Measurements from ENCODE around the gene HMHB1. TPM values are rescaled to one million over a fixed set of nuclear protein-coding genes. Genes with fewer than 3 reads are reported as not detected.

HMHB1 gene
- total and polyA plus RNA-seq, 9 of the 15 experiments (the other 6 are each of a cell fraction or from before 2014, with no cell fraction given), result not detected

- H3K9ac ChIP-seq (ENCODE audit: insufficient read depth in 1 of 2, low read depth in 2 of 2, low read length in 2 of 2), result no peak overlapping the region
- intact Hi-C loops (cut with micrococcal nuclease), result no loop called here
Measured at GRCh38 chr5:143805861-143806260, 6.1 kb upstream of the HMHB1 start.

More at GRCh38 chr5:143805861-143806260, 6.1 kb upstream of the HMHB1 start:
- no peaks in the 10 kb centered on the region for H3K9me1 ChIP-seq (ENCODE audit: control insufficient read depth, insufficient read depth, low read length)
- POLR2A ChIA-PET, result no interaction called here
- FAIRE-seq, result no peak
- no peak overlapping the region for H3K4me2 ChIP-seq (ENCODE audit: insufficient read depth, low read length)
- WGBS (ENCODE audit: insufficient coverage, low coverage, missing lambda C conversion rate), result 0% methylated on average over 1 of the region's 2 CpGs
- BruUV-seq (replicated peaks), result no TSS peak
- CTCF ChIA-PET (ENCODE audit: low intra/inter-chr PET ratio), result no interaction called here
- no peaks in the 10 kb centered on the region for H3K4me1 ChIP-seq (replicated peaks in 1 of 2; ENCODE audit: control insufficient read depth in 2 of 2, insufficient read depth in 2 of 2, low read length in 2 of 2)
- DNase-seq (ENCODE audit: extremely low read depth in 1 of 4, low spot score in 3 of 4), result no peak
- no peaks in the 10 kb centered on the region for H3K79me2 ChIP-seq (ENCODE audit: control insufficient read depth, insufficient read depth, low read length)
- no peaks in the 10 kb centered on the region for H3K36me3 ChIP-seq (ENCODE audit: control insufficient read depth, insufficient read depth, low read length)
- in situ Hi-C loops (cut with MboI), result no loop called here
- TF ChIP-seq MAX (CRISPR knock-in tag; IDR thresholded peaks at IDR 0.05), result no peak
- TF ChIP-seq ZNF584 (CRISPR knock-in tag; IDR thresholded peaks at IDR 0.05; ENCODE audit: low read depth), result no peak
- TF ChIP-seq CHD4 (IDR thresholded peaks at IDR 0.05; ENCODE audit: insufficient read depth, insufficient replicate concordance, low read depth, low read length, poor library complexity, severe bottlenecking), result no peak
- TF ChIP-seq RBM25 (IDR thresholded peaks at IDR 0.05; ENCODE audit: low read depth, low read length, severe bottlenecking), result no peak
- TF ChIP-seq ATF3 (IDR thresholded peaks at IDR 0.05), result no peak
- no peak for TF ChIP-seq ATF3 (CRISPR knock-in tag; conservative IDR thresholded peaks at IDR 0.05)
- no peak for TF ChIP-seq ARID3B (CRISPR knock-in tag; IDR thresholded peaks at IDR 0.05; ENCODE audit: borderline replicate concordance)
- no peak for TF ChIP-seq TAF1 (IDR thresholded peaks at IDR 0.05; ENCODE audit: control insufficient read depth, extremely low read depth, insufficient read depth, low read length, severe bottlenecking)
- TF ChIP-seq SUPT5H (IDR thresholded peaks at IDR 0.05), result no peak
- no peak for TF ChIP-seq ARID1B (IDR thresholded peaks at IDR 0.05)
- TF ChIP-seq TEAD1 (CRISPR knock-in tag; IDR thresholded peaks at IDR 0.05), result no peak
- no peak for TF ChIP-seq MCM7 (IDR thresholded peaks at IDR 0.05)
- no peak for TF ChIP-seq USF2 (CRISPR knock-in tag; IDR thresholded peaks at IDR 0.05)
- H2AFZ ChIP-seq (ENCODE audit: low read depth, low read length), result no peak overlapping the region
- no peaks in the 10 kb centered on the region for H3K9me3 ChIP-seq (replicated peaks; ENCODE audit: control insufficient read depth, insufficient read depth, low read depth, low read length)
- H3K27me3 ChIP-seq (ENCODE audit: control insufficient read depth in 2 of 2, insufficient read depth in 2 of 2, low read length in 2 of 2), result no peaks in the 10 kb centered on the region
- H3K27ac ChIP-seq (ENCODE audit: extremely low read depth, low read depth, low read length), result no peak overlapping the region
- no peak overlapping the region for H3K4me3 ChIP-seq
- no peaks in the 10 kb centered on the region for H4K20me1 ChIP-seq (replicated peaks; ENCODE audit: control insufficient read depth, insufficient read depth, low read length)
- ATAC-seq, result no peak

Measured in K562 (cell line).